Activated CD8-positive, alpha-beta memory T cell treated with anti-CD3 and anti-CD28 coated beads for 48 hours (primary cell): Measurements from ENCODE around the gene MYL4.
"Not testable (repeated sequence)": the region's sequence is repeated elsewhere in the genome, so short reads cannot be mapped to it uniquely, and the experiment has no call there.

Source experiments
- DNase-seq, 3 experiments: peaks; one replicate each; pipeline ENCODE4 v3.0.0-alpha.2; 2020; ENCODE audit warnings: low read depth in 2 of 3, low spot score in 2 of 3

MYL4 gene

DNA sequence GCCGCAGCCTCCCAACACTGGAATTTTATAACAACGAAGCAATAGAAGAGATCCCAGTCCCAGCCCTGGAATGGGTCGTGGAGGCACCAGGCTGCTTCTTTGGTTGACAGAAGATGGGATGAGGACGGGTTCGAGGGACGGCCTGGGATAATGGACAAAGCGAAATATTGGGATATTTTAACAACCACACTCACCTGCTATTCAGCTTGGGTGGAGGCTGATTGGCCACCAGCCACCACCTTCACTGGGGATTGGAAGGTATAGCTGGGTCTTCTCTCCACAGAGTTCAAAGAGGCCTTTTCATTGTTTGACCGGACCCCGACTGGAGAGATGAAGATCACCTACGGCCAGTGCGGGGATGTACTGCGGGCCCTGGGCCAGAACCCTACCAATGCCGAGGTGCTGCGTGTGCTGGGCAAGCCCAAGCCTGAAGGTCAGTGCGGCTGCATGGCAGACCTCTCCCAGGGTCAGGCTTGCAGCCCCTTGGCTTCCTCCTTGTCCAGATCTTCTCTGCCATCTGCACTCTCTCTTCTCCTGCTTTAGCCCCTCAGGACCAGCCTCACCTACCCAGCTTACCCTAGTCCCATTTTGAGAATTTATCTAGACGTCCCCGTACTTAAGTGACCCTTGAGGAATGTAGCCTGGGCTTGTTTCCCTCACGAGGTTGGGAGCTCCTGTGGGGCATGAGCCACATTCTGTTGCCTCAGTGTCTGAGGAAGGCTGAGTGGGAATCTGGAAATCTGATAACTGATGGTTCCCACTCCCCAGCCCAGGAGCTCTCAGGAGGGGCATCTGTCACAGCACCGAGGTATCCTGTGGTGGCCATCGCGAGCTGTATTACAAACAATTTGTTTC is 10.7 kb downstream of the MYL4 start:
- no peak for DNase-seq

DNA sequence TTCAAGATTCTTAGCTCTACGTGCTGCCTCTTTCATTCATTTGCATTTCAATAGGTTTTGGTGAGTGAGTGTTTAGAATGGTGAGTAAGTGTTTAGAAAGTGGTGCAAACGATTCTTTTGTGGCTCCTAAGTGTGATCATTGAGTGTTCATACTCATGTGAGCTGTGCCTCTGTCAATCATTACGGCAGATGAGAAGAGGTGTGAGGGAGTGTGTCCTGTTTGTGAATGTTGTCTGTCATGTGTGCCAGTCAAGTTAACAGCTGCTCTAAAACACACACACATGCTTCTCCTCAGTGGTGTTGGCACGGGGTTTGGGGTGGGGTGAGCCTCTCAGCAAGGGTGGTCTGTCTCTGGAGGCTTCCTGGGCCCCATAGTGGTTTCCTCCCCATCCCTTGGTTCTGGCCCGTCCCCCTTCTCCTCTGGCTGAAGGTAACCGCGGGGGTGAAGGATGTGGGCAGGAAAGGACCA is 11.4 kb downstream of the MYL4 start:
- no peak for DNase-seq

DNA sequence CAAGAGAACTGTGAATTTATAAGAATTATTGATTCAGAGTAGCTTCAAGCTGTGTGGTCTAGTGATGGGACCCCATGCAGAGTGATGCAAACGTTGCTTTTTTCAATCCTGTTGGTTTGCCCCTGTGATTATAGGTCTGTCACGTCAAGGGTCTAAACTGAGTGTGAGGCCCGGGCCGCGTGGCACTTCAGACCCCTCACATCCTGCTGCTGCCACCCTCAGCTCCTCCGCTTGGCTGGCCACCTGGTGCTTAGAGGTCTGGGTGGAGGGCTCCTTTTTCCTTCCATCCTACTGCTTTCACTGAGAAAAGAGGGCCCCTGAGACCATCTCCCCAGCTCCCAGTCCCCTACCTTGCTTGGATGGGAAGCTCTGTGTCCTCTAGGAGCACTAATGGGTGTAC is 12.0 kb downstream of the MYL4 start:
- DNase-seq: no peak

DNA sequence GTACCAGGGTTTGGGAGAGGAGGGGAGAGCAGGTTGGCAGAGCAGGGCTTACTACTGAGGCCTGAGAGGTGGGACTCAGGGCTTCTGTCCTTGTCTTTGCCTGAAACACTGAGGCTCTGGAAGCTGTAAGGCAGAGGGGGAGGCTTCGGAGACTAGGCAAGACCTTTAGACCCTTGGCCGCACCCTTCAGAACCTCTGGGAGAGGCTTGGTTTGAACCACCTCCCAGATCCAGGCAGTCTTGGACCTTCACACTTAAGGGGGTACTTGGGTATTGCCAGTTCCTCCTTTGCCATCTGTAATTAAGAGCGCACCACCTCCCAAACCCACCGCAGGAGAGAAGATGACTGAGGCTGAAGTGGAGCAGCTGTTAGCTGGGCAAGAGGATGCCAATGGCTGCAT is 12.9 kb downstream of the MYL4 start:
- DNase-seq: no peak

- DNase-seq: no peak
Observed at GRCh38 chr17:47223007-47223406, 13.9 kb downstream of the MYL4 start.

GRCh38 chr17:47223460-47223859 is 14.3 kb downstream of the MYL4 start:
- no peak for DNase-seq

DNA sequence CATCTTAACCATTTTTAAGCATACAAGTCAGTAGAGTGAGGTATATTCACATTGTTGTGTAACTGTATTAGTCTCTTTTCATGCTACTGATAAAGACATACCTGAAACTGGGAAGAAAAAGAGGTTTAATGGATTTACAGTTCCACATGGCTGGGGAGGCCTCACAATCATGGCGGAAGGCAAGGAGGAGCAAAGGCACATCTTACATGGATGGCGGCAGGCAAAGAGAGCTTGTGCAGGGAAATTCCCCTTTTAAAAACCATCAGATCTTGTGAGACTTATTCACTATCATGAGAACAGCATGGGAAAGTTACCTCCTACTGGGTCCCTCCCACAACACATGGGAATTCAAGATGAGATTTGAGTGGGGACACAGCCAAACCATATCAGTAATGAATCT is 14.9 kb downstream of the MYL4 start:
- not testable (repeated sequence) for DNase-seq

GRCh38 chr17:47224966-47225365 is 15.8 kb downstream of the MYL4 start:
- DNase-seq: no peak

GRCh38 chr17:47225436-47225858 is 16.3 kb downstream of the MYL4 start:
- DNase-seq: no peak

DNA sequence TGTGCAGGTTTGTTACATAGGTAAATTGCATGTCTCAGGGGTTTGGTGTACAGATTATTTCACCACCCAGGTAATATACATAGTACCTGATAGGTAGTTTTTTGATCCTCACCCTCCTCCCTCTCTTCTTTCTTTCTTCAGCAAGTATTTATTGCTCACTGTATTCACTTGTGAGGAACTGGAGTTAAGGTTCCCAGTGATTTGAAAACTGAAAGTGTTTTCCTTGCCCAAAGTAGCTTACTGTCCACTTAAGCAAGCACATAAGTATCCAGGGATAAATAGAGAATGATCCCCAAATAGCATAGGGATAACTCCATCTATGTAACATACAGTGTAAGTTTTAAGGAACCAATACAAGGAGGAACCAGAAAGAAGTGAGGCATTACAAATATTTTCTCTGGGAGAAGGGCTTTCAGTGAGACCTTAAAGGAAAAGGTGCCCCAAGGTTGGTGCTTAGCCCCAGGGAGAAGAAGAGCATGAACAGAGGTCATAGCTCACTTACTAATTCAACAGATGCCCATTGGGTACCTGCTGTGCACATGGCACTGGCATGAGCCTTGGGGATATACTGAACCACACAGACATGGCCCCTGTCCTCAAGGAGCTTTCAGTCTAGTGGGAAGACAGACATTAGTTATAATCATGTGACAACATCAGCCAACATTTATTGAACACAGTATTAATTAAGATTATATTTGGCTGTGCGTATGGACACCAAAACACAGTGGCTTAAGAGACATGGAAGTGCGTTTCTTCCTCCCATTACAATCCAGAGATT is 17.0 kb downstream of the MYL4 start:
- DNase-seq: no peak

DNA sequence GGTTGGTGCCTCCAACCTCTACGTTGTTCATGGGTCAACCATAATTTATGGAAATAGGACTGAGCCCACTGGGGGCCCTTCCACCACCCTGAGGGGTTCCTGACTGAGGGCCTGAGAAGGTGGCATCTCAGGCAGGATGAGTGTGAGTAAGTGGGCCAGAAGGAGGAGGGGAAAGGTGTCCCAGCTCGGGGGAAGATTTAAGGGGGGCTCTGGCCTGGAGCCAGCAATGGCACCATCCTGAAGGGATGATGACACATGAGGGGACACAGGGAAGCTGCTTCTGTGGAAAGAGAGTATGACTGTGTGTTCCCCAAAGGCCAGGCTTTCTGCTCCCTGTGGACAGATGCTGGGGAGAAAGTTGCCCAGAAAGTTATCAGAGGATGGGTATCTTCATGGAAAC is 18.7 kb downstream of the MYL4 start:
- DNase-seq: no peak

GRCh38 chr17:47229535-47230443 is 20.6 kb downstream of the MYL4 start:
- DNase-seq: peak in 1 of 3 experiments; percentile 27

DNA sequence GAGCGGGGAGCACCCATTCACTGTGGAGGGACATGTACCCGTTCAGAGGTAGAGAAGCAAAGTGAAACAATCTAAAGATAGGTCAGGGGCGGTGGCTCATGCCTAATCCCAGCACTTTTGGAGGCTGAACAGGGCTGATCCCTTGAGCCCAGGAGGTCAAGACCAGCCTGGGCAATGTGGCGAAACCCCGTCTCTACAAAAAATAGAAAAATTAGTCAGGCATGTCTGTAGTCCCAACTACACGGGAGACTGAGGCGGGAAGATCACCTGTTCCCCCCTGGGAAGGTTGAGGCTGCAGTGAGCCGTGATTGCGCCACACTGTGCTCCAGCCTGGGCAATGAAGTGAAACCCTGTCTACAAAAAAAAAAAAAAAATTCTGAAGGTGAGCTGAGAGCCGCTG is 21.7 kb downstream of the MYL4 start:
- DNase-seq: no peak

DNA sequence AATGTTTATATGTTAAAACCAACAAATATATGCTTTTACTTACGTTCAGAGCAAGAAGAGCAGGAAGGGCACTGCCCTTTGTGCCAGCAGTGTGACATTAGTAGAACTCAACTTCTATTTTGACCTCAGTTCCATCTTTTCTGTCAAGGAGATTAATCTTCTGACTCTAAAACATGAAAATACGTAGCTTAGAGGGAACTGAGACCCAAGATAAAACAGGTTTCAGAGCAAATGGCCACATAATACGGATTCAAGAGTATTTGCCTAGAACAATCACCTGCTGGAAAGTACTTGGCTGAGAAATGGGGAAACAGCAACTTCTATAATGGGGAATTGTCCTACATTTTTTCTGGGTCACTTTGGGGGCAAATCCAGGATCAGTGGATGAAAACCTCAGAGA is 22.2 kb downstream of the MYL4 start:
- no peak for DNase-seq

DNA sequence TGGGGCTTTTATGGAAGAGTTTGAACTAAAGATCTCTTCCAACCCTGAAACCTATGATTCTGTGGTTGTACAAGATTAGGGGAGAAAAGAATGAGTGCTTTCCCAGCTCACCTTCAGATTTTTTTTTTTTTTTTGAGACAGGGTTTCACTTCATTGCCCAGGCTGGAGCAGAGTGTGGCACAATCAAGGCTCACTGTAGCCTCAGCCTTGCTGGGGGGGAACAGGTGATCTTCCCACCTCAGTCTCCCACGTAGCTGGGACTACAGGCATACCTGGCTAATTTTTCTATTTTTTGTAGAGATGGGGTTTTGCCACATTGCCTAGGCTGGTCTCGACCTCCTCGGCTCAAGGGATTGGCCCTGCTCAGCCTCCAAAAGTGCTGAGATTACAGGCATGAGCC is 22.7 kb downstream of the MYL4 start:
- DNase-seq: no peak

DNA sequence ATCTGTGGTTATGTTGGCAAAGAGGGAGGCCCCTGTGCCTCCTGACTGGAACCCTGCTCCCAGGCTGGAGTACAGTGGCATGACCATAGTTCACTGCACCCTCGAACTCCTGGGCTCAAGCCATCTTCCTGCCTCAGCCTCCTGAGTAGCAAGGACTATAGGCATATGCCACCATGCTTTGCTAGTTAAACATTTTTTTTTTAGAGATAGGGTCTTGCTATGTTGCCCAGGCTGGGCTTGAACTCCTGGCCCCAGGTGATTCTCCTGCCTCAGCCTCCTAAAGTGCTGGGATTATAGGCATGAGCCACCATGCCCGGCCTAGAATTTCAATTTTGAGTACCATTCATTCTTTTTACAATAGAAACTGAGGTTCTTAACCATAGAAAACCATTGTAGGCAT is 23.3 kb downstream of the MYL4 start:
- DNase-seq: no peak

- no peak for DNase-seq
Observed at GRCh38 chr17:47235506-47235905, 26.4 kb downstream of the MYL4 start.

GRCh38 chr17:47235923-47236322 is 26.8 kb downstream of the MYL4 start:
- DNase-seq: no peak

- no peak for DNase-seq
Observed at GRCh38 chr17:47237841-47238240, 28.7 kb downstream of the MYL4 start.

- DNase-seq: no peak
Observed at GRCh38 chr17:47238321-47239010, 29.3 kb downstream of the MYL4 start.

DNA sequence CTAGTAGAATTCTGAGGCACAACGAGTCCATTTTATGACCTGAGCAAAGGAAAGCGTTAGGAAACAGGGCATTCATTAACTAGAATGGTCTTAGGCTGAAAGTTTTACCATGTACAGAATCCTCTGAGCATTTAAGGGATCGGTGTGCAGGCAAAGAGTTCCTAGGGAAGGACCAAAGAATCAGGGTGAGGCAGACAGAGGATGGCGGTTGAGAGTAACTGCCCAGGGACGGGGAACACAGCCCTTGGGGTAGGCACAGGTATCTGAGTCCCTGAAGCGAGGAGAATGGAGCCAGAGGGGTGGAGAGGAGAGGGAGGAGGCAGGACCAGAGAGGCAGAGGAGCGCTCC is 30.4 kb downstream of the MYL4 start:
- no peak for DNase-seq
